Kidney (tissue), 14 donors: Measurements from ENCODE around the gene GALK2. TPM values are rescaled to one million over a fixed set of nuclear protein-coding genes. Genes with fewer than 3 reads are reported as not detected.

Experiments
- DNase-seq, 5 donors: peaks; one replicate each; pipeline ENCODE4 v3.0.0-alpha.2; 2013 to 2020
- FAIRE-seq: peaks from 2 replicates; lab custom pipeline; 2012; peaks lifted over from hg19 to GRCh38; lab: Jason Lieb, UNC
- H3K27ac ChIP-seq, 2 donors: one replicate each; pipeline ENCODE4 v1.7.0; 2013; ENCODE audit warnings: low read depth in 2 of 2, low read length in 2 of 2, inconsistent platforms in 1 of 2
- H3K27me3 ChIP-seq: one replicate; pipeline ENCODE4 v1.7.1; 2013; ENCODE audit warnings: low read length, inconsistent platforms; ENCODE audit not compliant: control insufficient read depth, insufficient read depth
- H3K36me3 ChIP-seq, 3 donors: one replicate each; pipeline versions ENCODE4 v1.7.0 to v1.7.1; 2013; ENCODE audit warnings: low read length in 3 of 3, control low read depth in 1 of 3, inconsistent platforms in 1 of 3; ENCODE audit not compliant: insufficient read depth in 3 of 3, control insufficient read depth in 2 of 3
- H3K4me1 ChIP-seq, 3 donors: one replicate each; pipeline versions ENCODE4 v1.7.0 to v1.7.1; 2013; ENCODE audit warnings: low read length in 3 of 3, inconsistent platforms in 1 of 3, low read depth in 1 of 3; ENCODE audit not compliant: control insufficient read depth in 2 of 3, insufficient read depth in 2 of 3
- H3K4me3 ChIP-seq, 3 donors: one replicate each; pipeline versions ENCODE4 v1.7.0 to v1.8.1; 2013; ENCODE audit warnings: low read length in 3 of 3, control low read depth in 1 of 3, inconsistent platforms in 1 of 3
- H3K9ac ChIP-seq, 3 donors: one replicate each; pipeline versions ENCODE4 v1.7.0 to v1.7.1; 2013; ENCODE audit warnings: low read length in 3 of 3, control low read depth in 1 of 3, inconsistent platforms in 1 of 3
- H3K9me3 ChIP-seq, 3 donors: one replicate each; pipeline versions ENCODE4 v1.7.0 to v1.7.1; 2013; ENCODE audit warnings: low read length in 3 of 3, control low read depth in 1 of 3, inconsistent platforms in 1 of 3; ENCODE audit not compliant: control insufficient read depth in 2 of 3, insufficient read depth in 1 of 3
- intact Hi-C: fragments of 100-400 bp; cut with DNase I; formaldehyde crosslinking; loops from one replicate; pipeline ENCODE4 v1.11.1; 2022
- polyA plus RNA-seq: library from polyadenylated mRNA; stranded (reverse); fragments of 350-450 nt; fragmentation: Illumina TruSeq; extraction: RNeasy Lipid Tissue Mini Kit (QIAGEN cat#74804); gene quantifications from one replicate; pipeline ENCODE4 v1.2.3, GENCODE V29; 2014; ENCODE audit warnings: low read depth, low replicate concordance; ENCODE audit not compliant: insufficient read depth
- total RNA-seq: library from RNA; stranded (reverse); fragmentation: NEBNext Ultra II Directional; extraction: Animal tissue kit (Norgen Biotek cat#: 25700); gene quantifications from one replicate; pipeline ENCODE4 v1.2.1, GENCODE V29; 2021
- TF ChIP-seq, protein P1 (sequence below): IDR thresholded peaks from 3 replicates; pipeline ENCODE4 v1.5.1; 2012; ENCODE audit warnings: mild to moderate bottlenecking, moderate library complexity, borderline replicate concordance; ENCODE audit not compliant: insufficient read depth; ENCODE audit errors: extremely low read depth
- donor health status: control.
- donor health status: control.
- donor health status: control.
- donor health status: control.
- donor health status: control.
- donor health status: DM: yes; HTN: yes; CAD: no.
- donor health status: Normal renal cell carcinoma (clear cell type).

GALK2 gene
- total and polyA plus RNA-seq, 2 donors from 2014 or later = 36.4 to 40.6 TPM

DNA sequence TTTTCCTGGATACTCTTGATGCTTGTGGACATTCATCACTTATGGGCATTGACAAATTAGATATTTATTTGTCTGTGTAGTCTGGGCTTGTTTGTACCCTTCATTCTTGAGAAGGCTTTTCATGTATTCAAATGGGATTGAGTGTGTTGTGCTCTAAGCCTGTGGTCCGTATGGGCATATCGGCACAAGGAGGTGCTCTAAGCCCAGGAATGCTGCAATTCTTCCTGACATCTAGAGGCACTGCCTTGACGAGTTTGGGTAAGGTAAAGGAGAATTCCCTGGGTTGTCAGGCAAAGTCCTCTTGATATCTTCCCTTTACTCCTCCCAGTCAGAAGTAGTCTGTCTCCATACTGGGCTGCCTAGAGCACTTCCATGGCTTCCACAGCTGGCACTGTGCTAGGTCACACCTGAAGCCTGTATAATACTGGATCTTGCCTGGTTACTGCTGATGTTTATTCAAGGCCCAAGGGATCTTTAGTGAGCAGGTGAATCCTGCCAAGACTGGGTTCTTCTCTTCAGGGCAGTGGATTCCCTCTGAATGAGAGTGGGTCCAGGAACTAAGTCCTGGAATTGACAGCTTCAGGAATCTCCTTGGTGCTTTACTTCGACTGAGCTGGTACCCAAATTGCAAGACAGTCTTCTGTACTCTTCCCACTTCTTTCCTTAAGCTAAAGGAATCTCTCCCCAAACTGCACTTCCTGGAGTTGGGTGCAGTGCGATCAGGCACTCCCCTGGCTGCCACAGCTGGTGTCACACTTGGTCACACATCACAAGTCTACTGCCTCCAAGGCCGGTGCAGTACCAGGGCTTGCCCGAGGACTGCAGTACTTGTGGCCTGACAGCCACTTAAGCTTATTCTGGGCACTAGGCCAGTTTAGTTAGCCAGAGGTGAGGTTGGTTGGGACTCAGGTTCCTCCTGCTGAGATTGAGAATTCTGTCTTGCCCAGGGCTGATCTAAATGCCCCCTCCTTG, 46.0 kb downstream of the GALK2 start:
- intact Hi-C loops = no loop called here
- no peak overlapping the region for H3K9ac ChIP-seq
- TF ChIP-seq, protein P1, sequence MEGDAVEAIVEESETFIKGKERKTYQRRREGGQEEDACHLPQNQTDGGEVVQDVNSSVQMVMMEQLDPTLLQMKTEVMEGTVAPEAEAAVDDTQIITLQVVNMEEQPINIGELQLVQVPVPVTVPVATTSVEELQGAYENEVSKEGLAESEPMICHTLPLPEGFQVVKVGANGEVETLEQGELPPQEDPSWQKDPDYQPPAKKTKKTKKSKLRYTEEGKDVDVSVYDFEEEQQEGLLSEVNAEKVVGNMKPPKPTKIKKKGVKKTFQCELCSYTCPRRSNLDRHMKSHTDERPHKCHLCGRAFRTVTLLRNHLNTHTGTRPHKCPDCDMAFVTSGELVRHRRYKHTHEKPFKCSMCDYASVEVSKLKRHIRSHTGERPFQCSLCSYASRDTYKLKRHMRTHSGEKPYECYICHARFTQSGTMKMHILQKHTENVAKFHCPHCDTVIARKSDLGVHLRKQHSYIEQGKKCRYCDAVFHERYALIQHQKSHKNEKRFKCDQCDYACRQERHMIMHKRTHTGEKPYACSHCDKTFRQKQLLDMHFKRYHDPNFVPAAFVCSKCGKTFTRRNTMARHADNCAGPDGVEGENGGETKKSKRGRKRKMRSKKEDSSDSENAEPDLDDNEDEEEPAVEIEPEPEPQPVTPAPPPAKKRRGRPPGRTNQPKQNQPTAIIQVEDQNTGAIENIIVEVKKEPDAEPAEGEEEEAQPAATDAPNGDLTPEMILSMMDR = peak; percentile 34
- DNase-seq (peak in 4 of 5 donors; percentile 37 to 86 (median 62)), FAIRE-seq (no peak)
- H3K36me3 ChIP-seq = peaks cover 0 to 7% (median 4%) of the 10 kb centered on the region in 3 donors
- no peaks in the 10 kb centered on the region for H3K9me3 ChIP-seq
- peaks cover 0 to 9% (median 4%) of the 10 kb centered on the region in 3 donors for H3K4me1 ChIP-seq
- no peak overlapping the region for H3K27ac ChIP-seq
- no peaks in the 10 kb centered on the region for H3K27me3 ChIP-seq
- no peak overlapping the region for H3K4me3 ChIP-seq

DNA sequence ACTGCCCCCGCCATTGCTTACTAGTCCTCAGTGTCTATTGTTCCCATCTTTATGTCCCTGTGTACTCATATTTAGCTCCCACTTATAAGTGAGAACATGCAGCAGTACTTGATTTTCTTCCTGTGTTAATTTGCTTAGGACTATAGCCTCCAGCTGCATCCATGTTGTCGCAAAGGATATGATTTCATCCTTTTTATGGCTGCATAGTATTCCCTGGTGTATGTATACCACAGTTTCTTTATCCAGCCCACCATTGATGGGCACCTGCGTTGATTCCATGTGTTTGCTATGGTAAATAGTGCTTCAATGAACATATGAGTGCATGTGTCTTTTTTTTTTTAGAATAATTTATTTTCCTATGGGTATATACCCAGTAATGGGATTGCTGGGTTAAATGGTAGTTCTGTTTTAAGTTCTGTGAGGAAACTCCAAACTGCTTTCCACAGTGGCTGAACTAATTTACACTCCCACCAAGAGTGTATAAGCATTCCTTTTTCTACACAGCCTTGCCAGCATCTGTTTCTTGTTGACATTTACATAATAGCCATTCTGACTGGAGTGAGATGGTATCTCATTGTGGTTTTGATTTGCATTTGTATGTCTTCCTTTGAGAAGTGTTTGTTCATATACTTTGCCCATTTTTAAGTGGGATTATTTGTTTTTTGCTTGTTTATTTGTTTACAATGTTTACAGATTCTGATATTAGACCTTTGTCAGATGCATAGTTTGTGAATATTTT, 53.7 kb downstream of the GALK2 start:
- intact Hi-C loops = no loop called here
- TF ChIP-seq, protein P1 = no peak
- DNase-seq = no peak
- Histone ChIP-seq H3K27me3 (no peaks in the 10 kb centered on the region), H3K9ac (no peak overlapping the region), H3K9me3 (peaks cover 0 to 5% (median 0%) of the 10 kb centered on the region in 3 donors), H3K36me3 (peaks cover 0 to 3% (median 0%) of the 10 kb centered on the region in 3 donors), H3K27ac (no peak overlapping the region), H3K4me3 (no peak overlapping the region), H3K4me1 (no peaks in the 10 kb centered on the region)
- no peak for FAIRE-seq

DNA sequence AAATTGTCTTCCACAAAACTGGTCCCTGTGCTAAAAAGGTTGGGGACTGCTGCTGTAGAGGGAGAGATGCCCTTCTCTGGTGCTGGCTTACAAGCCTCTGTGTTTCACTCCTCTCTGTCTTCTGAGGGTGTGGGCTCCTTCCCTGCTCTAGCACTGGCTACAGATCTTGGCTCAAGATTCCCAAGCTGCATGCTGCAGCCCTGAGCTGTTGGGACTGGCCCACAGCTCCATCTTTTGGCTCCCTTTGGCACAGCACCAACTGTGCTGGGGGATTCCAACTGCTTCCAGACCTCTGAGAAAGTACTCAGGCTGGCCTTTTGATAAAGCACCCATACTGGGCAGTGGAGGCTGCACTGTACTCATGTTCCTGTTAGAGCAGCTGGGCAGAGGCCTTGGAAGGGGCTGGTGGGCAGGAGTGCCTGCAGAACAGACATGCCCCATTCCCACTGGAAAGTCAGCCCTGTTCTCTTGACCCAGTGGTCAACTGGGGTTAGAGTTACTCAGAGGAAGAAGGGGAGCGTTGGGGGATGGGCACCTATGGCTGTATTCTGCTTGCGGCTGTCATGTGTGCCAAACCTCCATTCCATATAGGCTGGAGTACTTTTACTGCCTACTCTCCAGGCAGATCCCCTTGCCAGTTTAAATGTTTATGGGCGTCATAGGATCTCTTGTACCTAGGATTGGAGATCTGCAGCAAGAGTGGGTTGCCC, 55.7 kb downstream of the GALK2 start:
- Histone ChIP-seq H3K27ac (no peak overlapping the region), H3K9me3 (peaks cover 0 to 5% (median 0%) of the 10 kb centered on the region in 3 donors), H3K36me3 (no peaks in the 10 kb centered on the region), H3K27me3 (no peaks in the 10 kb centered on the region), H3K4me1 (peaks cover 0 to 10% (median 0%) of the 10 kb centered on the region in 3 donors), H3K9ac (no peak overlapping the region), H3K4me3 (no peak overlapping the region)
- FAIRE-seq (no peak), DNase-seq (peak in 1 of 5 donors; percentile 9)
- intact Hi-C loops = no loop called here
- TF ChIP-seq, protein P1 = peak; percentile 28
